HG02571 (cell line): ENCODE results near the gene MATR3.

Source experiments
- ATAC-seq: cut with Tn5 transposase; IDR thresholded peaks from one replicate; pipeline ENCODE4 v1.9.1; 2021; ENCODE audit warnings: mild to moderate bottlenecking, moderate library complexity; ENCODE audit not compliant: unreplicated experiment

MATR3 gene

GRCh38 chr5:139272471-139273321, 20.8 kb upstream of the MATR3 start:
- ATAC-seq: no peak

GRCh38 chr5:139273322-139273571, 20.3 kb upstream of the MATR3 start:
- ATAC-seq: no peak

DNA sequence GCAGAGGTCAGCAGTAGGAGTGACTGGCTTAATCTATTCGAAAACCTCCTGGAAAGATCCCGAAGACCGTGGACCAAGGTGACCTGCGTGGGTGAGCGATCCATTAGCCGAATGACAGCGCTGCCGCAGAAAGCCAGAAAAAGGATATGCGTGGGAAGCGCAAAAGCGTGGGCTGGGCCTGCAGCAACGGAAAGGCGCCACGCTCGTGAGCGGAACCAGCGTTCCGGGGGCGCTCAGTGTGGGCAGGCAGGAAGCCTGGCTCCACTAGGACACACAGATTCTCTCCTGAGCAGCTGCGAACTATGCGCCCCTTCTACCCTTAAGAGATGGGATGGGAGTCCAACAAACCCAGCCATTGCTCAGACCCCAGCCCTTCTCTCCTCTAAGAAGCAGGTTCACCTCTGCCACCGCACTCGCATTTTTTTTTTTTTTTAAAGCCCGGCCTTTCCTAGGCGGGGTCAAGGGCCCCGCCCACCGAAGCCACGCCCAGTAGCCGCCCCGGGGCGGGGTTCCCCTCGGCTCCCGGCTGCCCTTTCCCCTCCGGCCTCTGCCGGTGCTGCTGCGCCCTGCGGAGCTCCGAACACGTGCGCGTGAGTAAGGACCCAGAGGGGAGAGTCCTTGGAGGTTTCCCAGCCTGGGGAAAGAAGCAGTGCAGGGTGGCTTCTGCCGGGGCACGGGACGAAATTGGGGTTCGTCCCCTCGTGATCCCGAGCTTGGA, 19.8 kb upstream of the MATR3 start:
- ATAC-seq: peak; percentile 78

- ATAC-seq: no peak
Observed at GRCh38 chr5:139275536-139275935, 18.0 kb upstream of the MATR3 start.

DNA sequence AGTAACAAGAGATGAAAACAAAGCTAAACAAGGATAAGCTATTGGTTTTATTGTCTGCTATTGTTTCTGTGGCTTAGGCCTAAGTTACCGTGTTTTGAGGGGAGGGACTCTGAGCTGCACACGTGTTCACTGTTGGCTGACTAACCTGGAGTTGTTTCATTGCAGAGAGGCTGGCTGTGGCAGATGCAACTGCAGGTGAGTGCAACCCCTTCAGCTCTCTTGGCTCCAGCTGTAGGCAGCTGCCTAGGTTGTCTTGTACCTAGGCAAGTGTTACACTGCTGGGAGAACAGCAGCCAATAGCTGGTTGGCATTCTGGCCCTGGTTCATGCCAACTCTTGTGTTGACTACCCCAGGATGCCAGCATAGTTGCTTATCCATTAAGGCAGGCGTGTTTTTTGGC, 17.6 kb upstream of the MATR3 start:
- no peak for ATAC-seq

- no peak for ATAC-seq
Observed at GRCh38 chr5:139276426-139276825, 17.1 kb upstream of the MATR3 start.

DNA sequence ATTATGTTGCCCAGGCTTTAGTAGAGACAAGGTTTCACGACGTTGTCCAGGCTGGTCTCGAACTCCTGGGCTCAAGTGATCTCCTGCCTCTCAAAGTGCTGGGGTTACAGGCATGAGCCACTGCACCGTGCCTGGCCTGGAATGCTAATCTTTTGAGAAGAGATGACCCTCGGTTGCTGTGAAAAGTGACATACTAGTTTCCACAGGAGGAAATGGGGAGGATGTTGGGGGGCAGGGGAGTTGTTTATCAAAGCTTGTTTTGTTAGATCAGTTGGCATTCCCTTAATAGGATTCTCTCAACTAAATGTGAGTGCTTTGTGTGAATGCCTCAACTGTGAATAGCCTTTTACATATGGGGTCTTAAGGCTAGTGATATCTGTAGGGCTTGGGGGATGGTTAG, 16.4 kb upstream of the MATR3 start:
- no peak for ATAC-seq

DNA sequence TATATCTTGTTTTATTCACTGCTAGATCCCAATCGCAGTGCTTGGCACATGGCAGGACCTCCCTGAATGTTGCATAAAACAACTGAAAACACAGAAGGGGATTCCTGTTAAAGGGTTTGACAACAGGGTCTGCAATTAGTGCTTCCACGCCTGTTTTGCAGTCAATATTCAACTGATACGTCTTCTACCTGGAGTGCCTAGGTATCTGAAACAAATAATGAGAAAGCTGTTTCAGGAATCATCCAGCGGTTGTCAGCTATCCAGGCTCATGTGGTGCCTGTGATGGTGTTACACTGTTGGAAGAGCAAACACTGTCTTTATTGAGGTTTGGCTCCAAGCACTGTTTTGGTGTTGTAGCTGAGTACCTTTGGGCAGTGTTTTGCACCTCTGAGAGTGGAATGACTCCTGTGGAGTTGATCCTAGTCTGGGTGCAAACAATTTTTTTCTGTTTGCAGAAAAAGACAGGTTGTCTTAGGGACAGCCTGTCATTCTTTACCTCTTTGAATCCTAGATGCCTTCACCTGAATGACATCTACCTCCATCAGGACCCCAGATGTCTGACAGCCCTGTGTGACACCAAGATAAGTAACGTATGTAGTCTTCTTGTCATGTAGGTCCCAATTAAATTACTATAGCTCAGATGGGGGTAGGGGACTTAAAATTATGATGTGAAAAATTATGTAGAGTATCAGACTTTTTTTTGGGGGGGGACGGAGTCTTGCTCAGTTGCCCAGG, 14.8 kb upstream of the MATR3 start:
- ATAC-seq: no peak

DNA sequence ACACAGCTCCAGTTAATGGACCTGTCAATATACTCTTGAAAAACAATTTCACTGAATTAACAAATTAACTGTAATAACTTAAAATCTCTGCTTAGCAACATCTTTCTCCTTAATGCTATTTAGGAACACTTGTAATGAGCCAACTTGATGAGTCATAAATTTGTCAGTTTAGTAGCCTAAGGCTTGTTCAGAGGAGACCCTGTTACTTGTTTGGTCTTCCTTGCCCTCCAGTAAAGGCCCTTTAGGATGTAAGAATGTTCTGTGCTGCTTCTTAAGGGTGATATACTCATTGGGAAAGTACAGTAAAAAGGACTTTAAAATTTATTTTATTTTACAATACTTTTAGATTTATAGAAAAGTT, 11.4 kb upstream of the MATR3 start:
- no peak for ATAC-seq

GRCh38 chr5:139283252-139284166, 10.0 kb upstream of the MATR3 start:
- ATAC-seq: no peak

GRCh38 chr5:139284295-139284694, 9.2 kb upstream of the MATR3 start:
- ATAC-seq: no peak

- no peak for ATAC-seq
Observed at GRCh38 chr5:139285651-139286392, 7.7 kb upstream of the MATR3 start.

DNA sequence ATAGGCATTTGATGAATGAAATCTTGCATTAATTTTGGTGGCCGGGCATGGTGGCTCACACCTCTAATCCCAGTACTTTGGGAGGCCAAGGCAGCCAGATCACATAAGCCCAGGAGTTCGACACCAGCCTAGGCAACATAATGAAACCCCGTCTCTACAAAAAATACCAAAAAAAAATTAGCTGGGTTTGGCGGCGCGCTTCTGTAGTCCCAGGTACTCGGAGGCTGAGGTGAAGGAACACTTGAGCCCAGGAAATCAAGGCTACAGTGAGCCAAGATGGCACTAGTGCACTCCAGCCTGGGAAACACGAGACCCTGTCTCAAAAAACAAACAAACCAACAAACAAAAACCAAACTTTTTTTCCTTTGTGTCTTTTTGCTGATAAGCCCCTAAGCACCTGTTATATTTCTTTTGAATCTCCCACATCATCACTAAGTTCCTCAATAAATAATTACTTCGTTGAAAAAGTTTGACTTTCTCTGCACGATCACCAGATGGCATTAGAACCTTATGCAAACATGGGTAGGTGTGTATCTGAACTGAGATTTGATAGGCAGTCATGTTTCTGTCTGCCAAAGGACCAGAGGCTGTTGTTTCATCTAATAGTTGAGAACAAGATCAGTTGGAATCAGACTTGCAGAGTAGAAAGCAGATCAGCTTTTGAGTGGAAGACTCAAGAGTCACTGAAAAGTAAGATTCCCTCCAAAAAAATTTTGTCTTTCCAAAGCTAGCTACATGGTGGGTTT, 5.5 kb upstream of the MATR3 start:
- ATAC-seq: no peak

GRCh38 chr5:139291051-139291450, 2.5 kb upstream of the MATR3 start:
- ATAC-seq: no peak

GRCh38 chr5:139293202-139293506, 386 bp upstream of the MATR3 start:
- ATAC-seq: no peak

DNA sequence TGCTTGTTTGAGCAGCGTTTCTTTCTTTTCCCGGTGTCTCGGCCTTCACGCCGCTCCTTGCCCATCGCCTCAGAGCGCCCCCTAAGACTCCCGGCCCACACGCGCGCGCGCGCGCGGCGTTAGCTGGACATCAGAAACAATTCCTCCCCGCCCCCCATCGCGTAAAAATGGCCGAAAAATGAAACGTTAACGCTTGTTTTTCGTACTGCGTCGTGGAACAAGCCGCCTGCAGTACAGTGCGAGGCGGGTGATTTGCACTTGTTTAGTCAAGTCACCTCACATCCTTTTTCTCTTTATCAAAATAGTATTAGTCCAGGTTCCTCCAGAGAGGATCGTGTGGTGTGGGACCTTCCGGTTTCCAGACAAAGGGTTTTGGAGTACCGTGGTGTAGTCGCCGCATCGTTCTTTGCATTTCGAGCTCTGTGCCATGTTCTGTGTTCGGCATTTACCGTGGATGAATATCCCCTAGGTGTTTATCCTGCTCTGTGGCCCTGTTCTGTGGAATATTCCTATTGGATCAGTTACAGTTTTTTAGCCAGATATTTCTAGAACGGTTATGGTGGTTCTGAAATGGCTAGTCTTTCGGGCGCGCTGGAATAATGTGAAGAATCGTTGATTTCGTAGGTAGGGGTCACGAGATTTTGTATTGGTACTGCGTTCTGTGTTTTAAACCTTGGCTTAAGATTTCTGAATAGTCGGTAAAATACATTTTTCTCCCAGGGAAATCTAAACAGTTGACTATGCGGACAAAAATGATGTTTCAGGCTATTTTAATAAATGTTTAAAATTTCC, 1.0 kb downstream of the MATR3 start:
- ATAC-seq: peak; percentile 36

- ATAC-seq: no peak
Observed at GRCh38 chr5:139295346-139296057, 2.0 kb downstream of the MATR3 start.

DNA sequence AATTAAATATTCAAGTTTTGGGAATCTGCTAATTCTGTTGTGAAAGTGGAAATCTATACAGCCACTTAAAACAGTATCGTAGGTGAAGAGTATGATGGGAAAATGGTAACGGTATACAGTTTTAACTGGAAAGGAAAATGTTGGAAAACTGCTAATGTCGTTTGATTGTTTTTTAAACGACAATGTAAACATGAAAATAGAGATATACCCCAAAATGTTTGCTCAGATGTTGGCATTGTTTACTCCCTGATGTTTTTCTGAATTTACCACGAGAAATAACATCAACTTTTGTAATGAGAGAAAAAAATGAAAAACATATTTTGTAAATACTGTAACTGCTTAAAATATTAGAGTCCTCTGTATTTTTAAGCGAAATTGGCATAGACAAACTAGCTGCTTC, 2.7 kb downstream of the MATR3 start:
- ATAC-seq: no peak
